GM20000 (cell line): ENCODE data around the gene HDAC11.

Experiments
- DNase-seq: peaks from one replicate; pipeline ENCODE4 v3.0.0; 2012; ENCODE audit warnings: low spot score
- TF ChIP-seq, protein P1 (sequence below): IDR thresholded peaks from 2 replicates; pipeline ENCODE4 v1.5.1; 2012; ENCODE audit warnings: mild to moderate bottlenecking, control low read depth; ENCODE audit errors: extremely low read depth, missing control alignments

Gene HDAC11

DNA sequence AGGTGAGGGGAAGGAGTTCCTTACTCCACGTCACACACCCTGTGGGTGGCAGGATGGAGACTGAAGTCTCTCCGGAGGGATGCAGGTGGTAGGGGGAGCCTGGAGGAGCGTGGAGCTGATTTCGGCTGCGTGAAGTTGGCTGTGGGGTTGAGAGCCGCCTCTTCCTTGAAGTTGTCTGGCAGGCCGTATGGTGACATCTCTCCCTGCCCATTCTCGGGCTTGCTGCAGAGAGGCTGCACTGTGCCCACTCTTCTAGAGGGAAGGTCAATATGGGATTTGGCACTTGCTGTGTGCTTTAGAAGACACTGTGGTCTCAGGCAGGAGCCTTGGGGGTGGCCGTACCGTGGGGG, 55.4 kb downstream of the HDAC11 start:
- TF ChIP-seq, protein P1, sequence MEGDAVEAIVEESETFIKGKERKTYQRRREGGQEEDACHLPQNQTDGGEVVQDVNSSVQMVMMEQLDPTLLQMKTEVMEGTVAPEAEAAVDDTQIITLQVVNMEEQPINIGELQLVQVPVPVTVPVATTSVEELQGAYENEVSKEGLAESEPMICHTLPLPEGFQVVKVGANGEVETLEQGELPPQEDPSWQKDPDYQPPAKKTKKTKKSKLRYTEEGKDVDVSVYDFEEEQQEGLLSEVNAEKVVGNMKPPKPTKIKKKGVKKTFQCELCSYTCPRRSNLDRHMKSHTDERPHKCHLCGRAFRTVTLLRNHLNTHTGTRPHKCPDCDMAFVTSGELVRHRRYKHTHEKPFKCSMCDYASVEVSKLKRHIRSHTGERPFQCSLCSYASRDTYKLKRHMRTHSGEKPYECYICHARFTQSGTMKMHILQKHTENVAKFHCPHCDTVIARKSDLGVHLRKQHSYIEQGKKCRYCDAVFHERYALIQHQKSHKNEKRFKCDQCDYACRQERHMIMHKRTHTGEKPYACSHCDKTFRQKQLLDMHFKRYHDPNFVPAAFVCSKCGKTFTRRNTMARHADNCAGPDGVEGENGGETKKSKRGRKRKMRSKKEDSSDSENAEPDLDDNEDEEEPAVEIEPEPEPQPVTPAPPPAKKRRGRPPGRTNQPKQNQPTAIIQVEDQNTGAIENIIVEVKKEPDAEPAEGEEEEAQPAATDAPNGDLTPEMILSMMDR = no peak
- no peak for DNase-seq

DNA sequence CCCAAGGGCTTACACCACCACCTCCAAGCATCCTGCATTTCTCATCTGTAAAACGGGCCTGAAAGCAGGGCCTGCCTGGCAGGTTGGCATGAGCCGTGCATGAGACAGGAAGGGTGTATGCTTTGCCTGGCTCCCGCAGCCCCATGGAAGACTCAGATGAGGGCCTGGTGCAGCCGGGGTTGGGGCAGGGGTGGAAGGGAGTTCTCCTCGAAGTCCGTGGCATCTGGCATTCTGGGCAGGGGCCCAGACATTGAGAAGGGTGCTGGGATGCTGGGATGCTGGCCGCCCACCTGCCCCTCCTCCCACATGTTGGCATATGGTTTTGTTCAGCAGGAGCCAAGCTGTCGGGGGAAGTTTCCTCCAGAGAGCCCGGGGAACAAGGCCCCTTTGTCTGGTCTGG, 55.8 kb downstream of the HDAC11 start:
- no peak for DNase-seq
- TF ChIP-seq, protein P1 = no peak

DNA sequence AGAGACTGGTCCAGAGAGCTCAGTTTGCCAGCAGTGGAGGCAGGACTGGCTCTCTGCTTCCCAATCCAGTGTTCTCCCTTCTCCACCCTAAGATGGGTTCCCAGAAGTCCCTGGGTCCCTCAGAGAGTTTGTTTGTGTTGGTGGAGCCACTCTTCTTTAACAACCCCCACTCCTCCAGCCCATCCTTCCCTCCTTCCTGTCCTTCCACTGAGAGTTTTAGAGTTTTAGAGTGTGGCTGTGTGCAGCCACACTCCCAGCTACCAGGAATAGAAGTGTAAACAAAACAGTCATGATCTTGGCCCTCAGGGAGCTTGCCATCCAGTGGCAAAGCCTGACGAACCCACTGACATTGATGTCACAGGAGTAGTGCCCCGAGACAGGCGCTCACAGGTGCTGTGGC, 56.3 kb downstream of the HDAC11 start:
- TF ChIP-seq, protein P1 = no peak
- no peak for DNase-seq

DNA sequence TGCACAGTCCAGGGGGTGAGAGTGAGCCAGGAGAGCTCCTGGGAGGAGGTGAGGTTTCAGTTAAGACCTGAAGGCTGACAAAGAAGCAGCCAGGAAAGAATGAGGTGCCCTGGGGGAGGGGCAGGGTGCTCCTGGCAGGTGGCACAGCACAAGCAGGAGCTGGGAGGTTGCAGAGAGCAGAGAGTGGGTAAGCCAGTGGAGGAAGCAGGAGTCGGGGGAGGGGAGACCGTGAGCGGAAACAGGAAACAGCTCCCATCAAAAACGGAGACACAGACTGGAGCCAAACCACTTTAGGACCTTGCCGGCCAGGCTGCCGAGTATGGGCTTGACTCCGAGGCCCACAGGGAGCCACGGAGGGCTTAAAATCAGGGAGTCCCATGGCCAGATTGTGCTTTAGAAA, 56.7 kb downstream of the HDAC11 start:
- no peak for DNase-seq
- TF ChIP-seq, protein P1 = no peak

DNA sequence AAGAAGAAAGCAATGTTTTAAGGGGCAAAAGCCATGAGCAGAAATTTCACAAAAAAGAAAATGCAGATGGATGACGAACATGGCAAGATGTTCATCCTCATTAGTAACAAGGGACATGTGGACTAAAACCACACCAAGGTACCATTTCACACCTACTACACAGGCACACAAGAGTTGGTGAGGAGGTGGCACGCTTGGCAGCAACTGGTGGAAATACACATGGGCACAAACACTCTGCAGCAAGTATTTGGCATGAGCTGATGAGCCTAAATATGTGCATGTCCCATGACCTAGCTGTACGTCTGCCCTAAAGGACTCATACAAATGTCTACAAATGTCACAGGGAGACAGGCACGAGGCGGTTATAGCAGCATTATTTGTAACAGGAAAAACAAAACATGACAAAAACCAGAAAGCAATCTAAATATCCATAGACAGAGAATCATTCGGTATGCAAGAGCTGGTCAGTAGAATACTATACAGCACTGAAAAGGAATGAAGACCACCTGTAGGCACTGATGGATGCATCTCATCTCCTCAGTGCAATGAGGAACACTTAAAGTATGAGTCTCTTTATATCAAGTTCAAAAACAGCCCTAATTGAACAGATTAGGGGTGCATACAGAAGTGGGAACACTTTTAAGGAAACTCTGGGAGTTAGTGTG, 57.3 kb downstream of the HDAC11 start:
- TF ChIP-seq, protein P1 = no peak
- DNase-seq = no peak

DNA sequence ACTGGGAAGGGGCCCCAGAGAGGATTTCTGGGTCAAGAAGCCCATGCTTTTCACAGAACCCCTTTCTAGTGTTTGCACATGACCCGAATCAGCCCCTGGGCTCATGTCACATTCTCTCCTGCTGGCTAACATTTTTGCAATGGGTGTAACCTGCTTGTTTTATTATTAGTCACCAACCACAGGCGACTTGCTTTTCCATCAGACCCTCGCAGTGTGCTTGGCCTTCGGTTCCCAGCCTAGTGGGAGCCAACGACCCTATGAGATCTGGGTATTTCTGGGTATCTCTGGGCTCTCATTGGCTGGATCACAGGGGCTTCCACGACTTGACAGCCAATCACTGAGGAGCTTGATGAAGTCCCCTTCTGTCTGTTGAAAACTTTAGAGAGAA, 57.8 kb downstream of the HDAC11 start:
- TF ChIP-seq, protein P1 = no peak
- no peak for DNase-seq

DNA sequence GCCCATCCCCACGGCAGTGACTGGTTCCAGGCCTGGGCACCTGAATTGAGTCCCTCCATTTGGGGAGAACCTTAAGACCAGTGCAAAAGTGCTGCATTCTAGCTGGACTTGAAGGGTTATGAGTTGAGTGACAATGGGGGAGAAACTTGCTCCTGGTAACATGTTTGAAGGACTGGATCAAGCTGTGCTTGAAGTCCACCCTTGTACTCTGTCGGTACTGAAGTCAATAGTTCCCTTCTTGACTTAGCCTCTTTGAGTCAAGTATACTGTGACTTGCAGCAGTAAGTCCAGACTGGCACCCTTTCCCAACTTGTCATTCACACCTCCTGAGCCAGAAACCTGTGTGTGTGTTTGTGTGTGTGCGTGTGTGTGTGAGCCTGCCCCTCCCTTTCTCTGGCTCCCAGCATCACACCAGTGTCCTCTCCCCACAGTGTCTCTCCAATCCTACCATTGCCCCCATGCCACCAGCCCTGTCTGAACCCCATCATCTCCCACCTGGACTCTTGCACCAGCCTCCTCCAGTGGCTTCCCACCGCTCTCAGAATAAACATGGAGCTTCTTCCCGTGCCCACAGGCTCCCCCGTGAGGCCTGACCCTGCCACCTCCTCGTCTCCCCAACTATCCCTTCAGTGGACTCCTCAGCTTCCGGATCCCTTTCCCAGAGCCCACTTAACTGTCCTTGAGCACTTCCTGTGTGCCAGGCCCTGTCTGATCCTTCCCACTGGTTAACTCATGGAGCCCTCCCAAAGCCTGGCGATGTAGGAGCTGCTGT, 58.6 kb downstream of the HDAC11 start:
- no peak for DNase-seq
- TF ChIP-seq, protein P1 = no peak
